ENCODE measurements around the gene KBTBD13.
"Not testable (repeated sequence)": the region's sequence is repeated elsewhere in the genome, so short reads cannot be mapped to it uniquely, and the experiment has no call there.

KBTBD13 gene

DNA sequence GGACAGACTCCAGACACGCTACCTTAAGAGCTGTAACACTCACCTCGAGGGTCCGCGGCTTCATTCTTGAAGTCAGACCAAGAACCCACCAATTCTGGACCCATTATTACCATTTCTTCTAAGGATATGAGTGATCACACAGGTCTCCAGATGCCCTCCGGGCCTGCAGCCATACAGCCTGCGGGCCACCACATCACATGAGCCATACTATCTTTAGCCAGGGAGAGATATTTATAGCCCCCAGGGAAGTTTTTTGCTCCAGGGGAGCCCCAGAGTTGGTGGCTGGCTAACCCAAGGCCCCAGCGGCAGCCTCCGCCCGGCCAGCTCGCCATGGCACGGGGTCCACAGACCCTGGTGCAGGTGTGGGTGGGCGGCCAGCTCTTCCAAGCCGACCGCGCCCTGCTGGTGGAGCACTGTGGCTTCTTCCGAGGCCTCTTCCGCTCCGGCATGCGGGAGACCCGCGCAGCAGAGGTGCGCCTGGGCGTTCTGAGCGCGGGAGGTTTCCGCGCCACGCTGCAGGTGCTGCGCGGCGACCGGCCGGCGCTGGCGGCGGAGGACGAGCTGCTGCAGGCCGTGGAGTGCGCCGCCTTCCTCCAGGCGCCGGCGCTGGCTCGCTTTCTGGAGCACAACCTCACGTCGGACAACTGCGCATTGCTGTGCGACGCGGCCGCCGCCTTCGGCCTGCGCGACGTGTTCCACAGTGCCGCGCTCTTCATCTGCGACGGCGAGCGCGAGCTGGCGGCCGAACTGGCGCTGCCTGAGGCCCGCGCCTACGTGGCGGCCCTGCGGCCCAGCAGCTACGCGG lies at the start of gene KBTBD13:
Gene KBTBD13 (plus strand): TSS at position 261 of the 805 bp plus-strand sequence. CDS start 70 bp downstream, at position 331.
- DNase-seq: no peak

DNA sequence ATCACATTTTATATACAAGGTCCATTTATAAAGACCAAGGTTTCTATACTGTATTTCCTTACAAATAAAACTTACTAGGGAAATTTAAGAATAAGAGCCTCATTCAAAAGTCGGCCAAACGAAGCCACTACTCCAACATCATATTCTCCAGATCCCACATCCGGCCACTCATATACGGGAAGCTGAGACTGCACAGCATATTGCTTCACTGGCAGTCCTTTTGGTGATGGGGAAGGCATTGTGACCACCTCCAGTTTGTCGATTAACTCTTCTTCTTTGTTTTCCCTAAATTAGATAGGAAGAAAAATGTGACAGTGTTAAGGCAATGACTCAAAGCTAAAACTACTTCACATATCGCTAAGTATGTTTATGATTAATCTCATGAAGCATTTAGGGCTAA lies 49.8 kb upstream of the KBTBD13 start:
- no peak for DNase-seq

DNA sequence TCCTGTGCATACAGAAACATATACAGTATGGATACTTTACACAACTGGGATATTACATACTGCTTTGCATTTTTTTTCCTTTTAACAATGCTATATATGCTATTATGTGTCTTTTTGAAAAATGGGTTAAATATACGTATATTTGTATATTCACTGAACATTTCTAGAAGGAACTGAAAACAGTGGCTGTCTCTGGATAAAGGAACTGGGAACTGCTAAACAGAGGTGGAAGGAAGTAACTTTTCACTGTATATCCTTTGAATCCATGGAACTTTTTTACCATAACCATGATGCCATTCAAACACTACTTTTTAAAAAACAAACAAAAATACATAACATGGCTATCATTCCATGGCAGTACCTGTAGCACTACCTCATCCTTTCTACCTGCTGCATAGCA lies 49.0 kb upstream of the KBTBD13 start:
- DNase-seq: no peak

DNA sequence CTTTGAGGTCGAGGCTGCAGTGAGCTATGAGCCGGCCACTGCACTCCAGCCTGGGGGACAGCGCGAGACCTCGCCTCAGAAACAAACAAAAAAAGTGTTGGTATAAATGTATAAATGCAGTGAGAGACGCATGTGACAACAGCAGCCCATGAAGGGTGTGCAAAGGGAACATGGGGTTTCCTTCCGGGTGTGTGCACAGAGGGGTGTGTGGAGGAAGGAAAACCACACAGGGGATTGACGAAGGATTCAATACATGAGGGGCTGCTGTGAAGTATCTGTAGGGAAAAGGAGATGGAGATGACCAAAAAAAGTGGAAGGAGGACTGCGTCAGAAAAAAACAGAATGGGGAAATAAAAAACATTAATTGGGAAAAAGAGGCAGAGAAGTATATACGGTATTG lies 48.2 kb upstream of the KBTBD13 start:
- no peak for DNase-seq

DNA sequence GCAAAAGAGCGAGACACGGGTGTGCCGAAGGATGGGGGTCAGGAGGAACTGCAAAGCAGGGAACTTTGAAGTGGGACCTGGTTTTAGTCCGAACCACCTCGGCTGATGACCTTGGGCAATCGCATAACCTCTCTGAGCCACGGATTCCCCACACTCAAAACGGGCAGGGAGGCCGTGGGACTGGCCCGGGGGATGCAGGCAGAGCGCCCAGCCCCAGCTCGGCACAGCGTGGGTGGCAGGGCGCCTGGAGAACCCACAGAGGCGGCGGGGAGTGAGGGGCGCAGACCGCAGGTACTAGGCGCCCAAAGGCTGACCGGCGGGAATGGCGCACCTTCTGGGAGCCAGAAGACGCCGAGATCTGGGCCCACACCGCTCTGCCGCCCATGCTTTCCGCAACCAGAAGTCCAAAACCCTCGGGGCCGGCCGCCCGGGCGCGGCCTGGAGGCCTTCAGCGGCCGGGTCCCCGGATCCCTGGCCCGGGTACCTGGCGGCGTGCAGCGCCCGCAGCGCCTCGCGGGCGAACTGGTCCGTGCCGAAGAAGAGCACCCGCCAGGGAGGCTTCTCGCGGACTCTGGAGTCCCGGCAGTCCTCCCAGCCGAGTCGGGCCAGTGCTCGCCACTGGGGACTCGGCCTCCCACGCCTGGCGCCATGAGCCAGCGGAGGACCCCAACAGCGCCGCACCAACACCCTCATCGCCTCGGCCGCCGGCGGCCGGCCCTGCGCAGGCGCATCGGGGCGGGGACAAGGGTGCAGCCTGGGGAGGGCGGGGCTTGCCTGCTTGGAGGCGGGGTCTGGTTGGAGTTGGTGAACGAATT lies 47.4 kb upstream of the KBTBD13 start, which contains the start of gene MTFMT:
Gene MTFMT (minus strand): TSS at position 719 of the 815 bp plus-strand sequence. CDS start 26 bp downstream, at position 693.
- DNase-seq: peak; percentile 91

DNA sequence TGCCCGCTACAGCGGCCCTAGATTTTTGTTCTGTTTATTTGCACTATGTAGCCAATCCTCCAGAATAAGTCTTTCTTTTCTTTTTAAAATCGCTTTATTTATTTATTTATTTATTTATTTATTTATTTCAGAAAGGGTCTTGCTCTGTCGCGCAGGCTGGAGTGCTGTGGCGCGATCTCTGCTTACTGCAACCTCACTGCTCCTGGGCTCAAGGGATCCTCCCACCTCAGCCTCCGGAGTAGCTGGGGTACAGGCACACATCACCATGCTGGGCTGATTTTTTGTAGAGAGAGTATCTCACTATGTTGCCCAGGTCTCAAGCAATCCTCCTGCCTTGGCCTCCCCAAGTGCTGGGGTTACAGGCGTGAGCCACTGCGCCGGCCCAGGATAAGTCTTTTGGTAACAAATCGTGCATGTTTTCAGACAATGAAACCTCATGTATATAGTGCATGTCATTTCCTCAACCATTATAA lies 46.8 kb upstream of the KBTBD13 start:
- no peak for DNase-seq

DNA sequence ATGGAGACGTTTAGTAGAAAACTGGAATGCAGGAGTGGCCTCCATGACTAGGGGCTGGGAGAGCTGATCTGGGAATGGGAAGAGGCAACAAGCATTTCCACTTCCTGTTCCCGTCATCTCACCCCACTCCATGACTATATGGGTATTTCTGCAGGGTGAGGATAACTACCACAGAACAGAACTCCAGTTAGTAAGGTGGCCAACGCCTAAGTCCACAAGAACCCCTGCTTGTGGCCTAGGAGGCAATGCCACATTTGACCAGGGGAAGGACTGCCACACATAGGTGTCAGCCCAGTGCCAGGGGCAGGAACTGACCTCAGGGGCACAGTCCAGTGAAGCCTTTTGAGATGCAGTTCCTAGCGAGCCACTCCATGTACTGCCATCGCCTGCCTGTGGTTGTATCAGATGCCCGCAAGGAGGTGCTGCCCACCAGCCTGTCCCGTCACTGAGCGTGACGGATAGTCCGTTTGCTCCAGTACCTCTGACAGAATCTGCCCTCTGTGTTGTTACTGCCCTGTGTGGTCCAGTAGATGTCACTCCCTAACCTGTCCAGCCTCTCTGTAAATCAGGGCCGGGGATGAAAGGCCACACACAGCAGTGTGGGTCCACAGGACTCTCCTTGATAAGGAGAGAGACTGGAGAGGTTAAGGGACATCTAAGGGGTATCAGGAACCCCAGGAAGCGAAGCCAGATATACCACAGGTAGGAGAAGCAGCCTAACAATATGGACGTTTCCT lies 43.6 kb upstream of the KBTBD13 start:
- DNase-seq: peak; percentile 7

DNA sequence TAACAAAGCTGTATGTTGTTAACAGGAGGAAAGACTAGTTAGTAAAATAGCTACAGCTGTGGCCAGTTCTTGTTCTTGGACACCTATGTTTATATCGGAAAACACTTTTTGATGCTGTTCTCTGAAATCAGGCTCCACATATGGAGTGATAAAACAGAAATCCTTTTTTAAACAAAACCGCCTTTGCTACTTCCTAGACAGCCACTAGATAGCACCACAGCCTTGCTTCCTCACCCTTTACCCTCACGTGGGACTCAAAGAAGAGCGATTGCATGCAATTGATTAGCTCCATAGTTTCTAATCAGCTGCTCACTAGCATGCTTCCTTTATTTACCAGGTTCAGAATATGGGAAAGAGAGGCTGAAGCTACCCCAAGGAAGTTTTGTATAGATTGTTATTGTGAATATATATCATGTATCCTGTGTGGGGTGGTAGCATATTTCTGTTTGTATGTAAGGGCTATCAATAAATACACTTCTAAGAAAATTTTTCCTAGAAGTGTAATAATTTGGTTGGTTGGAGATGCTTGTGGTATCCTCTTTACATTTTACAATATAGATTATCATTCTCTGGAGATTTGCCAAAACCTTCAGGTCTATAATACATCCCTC lies 42.8 kb upstream of the KBTBD13 start:
- DNase-seq: no peak

DNA sequence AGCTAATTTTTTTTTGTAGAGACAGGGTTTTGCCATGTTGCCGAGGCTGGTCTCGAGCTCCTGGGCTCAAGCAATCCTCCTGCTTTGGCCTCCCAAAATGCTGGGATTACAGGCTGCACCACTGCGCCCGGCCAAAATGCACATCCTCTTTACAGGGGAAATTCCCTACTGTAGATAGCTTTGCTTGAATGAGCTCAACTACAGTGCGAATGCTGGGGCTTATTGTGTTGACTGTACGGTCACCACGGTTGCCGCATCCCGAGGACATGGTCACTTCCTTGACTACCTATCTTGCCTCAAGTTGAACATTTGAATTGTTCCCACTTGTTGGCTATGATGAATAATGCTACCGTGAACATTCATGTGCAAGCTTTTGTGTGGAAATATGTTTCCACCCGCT lies 41.8 kb upstream of the KBTBD13 start:
- DNase-seq: no peak

DNA sequence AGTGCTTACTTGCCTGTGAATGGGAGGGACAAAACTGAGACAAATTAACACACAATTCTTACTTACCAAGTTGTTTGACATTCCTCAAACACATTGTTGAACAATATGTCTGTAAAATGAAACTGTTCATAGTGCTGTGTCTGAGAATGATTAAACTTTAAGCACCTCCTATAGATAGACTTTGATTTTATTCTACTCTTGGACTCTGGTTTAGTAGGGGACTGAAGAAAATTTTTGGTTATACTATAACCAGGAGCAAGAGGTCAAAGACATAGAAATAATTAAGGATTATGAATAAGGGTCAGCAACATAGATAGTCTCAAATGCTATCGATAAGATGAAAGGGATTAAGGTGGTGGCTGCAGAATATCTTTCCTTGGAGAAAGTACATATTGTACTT lies 39.2 kb upstream of the KBTBD13 start:
- no peak for DNase-seq

DNA sequence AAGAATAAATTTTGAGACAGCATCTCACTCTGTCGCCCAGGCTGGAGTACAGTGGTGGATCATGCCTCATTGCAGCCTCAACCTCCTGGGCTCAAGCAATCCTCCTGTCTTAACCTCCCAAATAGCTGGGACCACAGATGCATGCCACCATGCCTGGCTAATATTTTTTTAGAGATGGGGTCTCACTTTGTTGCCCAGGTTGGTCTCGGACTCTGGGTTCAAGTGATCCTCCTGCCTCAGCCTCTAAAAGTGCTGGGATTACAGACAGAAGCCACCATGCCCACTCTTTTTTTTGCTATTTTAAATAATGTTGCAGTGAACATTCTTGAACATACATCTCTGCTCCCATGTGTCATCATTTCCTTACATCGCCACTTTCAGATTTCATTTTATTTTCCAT lies 38.1 kb upstream of the KBTBD13 start:
- no peak for DNase-seq

DNA sequence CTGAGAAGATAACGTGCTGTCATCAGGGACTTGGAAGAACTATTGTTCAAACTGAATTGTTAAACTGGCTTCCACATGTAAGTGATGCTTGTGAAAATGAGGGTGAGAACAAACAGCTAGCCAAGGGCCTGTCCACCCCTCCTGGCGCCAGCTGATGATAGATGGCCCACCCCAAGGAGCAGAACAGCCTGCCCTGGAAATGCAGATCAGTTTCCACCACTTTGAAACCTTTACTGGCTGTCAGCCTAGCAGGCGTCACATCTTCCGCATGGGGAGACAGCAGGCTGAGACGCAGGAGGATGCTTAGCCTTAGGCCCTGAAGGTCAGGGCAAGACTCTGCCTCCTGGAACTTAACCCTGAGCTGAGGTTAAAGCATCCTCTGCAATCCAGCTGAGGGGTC lies 37.7 kb upstream of the KBTBD13 start:
- no peak for DNase-seq

DNA sequence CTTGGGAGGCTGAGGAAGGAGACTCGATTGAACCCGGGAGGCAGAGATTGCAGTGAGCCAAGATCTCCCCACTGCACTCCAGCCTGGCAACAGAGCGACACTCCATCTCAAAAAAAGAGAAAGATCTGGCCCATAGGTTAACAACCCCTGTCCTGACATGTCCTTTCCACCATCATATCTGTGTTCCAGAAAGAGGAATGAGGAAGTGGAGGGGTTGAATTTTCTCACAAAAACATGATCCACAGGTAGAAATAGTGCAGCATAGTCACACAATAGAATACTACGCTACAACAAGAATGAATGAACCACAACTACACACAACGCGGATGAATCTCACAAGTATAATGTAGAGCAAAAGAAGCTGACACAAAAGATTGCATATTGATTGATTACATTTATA lies 36.1 kb upstream of the KBTBD13 start:
- no peak for DNase-seq

DNA sequence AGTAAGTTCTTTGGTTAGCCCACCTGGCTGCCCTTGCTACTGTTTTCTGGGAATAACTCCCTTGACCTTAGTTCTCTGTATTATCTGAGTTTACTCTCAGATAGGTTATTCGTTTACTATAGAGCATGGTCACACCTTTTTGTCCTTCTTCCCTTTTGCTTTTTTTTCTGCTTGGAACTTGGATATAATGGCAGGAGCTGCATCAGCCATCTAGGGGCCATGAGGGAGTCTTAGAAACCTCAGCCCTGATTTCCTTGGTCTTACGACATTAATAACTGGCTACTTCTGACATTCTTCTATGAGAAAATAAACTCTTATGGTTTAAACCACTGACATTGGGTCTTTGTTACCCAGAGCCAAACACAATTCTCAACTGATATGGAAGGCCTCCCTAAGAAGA lies 34.8 kb upstream of the KBTBD13 start:
- no peak for DNase-seq

DNA sequence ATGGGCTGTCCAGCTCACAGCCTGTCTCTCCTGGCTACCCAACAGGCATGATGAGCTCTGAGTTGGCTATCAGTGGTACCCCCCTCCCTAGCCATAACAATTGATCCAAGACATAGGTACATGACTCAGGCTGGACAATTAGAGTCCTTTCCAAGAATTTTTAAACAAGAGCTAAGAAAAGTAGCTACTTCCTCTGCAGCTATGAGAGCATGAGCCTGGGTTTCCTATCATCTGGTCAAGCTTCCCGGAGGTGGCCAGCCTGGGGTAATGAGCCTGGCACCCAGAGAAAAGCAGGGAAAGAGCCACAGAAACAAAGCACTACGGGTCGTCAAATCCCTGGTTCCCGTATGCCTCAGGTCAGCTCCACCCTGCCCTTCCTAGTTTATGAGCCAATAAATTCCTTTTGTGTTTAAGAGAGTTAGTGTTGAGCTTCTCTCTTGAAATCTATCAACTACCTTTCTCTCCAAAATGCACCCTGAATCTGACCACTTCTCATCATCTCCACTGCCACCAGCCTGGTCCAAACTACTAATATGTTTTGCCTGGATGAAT lies 33.7 kb upstream of the KBTBD13 start:
- DNase-seq: no peak

DNA sequence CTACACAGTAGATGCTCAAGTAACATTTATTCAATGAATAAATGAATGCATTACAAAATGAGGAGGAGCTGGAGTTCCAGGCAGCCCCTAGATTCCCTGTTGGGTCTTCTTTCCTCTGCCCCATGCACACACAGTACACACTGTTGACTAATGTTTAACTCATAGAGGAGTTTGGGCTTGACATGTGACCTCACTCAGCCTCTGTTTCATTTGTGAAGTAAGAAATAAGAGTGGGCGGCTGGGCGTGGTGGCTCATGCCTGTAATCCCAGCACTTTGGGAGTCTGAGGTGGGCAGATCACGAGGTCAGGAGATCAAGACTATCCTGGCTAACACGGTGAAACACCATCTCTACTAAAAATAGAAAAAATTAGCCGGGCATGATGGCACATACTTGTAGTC lies 32.3 kb upstream of the KBTBD13 start:
- not testable (repeated sequence) for DNase-seq

DNA sequence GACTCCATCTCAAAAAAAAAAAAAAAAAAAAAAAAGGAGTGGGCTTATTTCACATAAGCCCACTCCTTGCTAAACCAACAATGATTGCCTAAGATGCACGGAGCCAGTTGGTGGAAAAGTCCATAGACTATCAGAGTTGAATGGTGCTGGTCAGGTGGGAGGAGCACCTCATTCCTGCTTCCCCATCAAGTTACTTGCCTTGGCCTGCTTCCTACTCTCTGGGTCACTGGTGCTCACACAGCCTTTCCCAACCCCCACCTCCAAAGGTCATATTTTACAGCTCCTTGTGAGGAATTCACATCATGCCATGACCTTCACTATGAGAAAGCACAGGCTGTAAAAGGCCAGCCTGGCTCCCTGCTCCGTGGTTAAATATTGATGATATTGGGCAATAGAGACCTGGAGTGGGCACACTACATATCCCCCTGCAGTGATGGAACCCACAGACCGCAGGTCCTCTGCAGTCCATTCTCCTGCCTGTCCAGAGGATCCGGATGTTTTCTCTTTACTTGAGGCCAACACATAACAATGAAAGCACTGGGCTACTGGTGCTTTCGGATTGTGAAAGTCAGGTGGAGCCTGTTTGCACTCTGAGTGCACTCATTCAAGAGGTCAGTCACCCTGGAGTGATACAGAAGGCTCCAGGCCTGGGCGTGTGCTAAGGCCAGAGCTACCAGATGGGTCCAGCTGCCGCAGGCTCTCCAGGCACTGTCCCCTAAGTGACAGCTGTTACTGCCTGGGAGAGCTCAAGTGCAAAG lies 31.6 kb upstream of the KBTBD13 start, which contains the start of gene SLC51B:
Gene SLC51B (plus strand): TSS at position 664 of the 758 bp plus-strand sequence. CDS start 4,618 bp downstream, outside the sequence.
- no peak for DNase-seq

DNA sequence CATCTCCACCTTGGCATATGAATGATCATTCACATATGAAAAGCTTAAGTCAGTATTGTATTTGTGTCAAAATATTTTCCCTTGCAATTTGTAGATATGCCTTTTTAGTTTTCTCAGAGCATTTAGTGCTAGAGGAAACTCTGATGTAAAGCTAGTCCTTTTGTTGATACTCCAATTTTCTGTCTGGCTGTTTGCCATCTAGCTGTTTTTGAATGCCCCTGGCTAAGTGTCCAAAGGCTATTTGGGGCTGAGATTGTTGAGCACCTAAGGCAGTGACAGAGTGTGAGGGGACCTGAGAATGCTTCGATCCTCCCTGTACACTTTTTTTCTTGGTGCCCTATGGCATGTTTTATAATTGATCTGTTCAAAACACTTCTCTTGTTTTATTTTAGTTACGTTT lies 28.3 kb upstream of the KBTBD13 start:
- DNase-seq: no peak

DNA sequence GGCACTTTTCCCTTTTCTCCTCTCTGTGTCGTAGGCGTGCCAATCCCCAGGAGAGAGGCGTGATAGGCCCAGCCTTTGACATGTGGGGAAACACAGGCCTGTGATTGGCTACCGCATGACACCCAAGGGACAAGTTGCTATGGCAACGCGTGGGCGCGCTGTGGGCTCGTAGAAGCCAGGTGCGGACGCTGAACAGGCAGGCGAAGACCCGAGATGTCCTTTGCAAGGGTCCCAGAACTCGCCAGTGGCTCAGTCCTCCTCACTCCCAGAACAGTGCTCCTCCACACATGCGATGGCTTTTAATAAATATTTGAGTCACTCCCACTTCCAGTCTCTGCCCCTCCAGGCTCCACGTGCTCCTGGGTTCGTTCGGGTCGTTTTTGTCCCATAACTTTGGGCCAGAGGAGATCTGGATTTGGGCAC lies 27.1 kb upstream of the KBTBD13 start:
- DNase-seq: peak; percentile 88

DNA sequence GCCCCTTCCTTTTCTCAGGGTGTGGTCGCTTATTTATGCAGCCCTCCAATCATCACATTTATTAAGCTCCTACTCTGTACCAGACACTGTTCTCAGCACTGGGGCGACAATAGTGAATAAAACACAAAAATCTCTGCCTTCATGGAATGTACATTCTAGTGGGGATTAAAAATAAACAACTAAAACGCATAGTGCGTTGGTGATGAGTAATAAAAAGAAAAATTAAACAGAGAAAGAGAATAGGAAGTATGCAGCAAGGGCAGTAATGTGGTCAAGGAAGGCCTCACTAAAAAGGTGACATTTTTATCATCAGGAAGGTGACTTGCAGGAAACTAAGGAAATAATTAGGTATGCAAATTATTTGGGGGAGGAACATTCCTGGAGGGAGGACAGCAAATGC lies 26.3 kb upstream of the KBTBD13 start:
- no peak for DNase-seq

DNA sequence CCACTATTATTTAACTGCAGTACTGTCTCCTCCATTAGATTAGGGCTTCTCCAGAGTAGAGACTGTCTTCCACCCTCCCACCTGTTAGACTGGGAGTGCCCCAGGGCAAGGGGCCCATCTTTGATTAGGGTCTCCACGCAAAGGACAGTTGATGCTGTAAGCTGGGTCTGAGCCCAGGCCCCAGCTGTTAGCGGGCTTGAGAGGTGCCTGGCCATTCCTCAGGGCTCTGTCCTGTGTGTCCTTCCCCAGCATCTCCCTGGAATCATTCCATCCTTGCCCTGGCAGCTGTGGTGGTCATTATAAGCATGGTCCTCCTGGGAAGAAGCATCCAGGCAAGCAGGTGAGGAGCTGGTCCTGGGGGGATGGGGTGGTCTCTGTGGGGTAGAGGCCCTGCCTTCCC lies 25.3 kb upstream of the KBTBD13 start:
- no peak for DNase-seq

DNA sequence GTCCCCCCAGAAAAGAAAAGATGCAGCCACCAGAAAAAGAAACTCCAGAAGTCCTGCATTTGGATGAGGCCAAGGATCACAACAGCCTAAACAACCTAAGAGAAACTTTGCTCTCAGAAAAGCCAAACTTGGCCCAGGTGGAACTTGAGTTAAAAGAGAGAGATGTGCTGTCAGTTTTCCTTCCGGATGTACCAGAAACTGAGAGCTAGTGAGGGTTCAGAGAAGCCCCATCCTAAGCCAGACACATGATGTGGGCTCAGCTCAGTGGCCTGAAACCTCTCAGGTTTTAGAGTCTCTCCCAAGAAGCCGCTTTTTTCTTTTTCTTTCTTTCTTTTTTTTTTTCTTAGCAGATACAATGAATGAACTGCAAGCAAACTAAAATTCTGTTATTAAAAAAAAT lies 23.6 kb upstream of the KBTBD13 start:
- no peak for DNase-seq

Measured in stimulated activated naive CD4-positive, alpha-beta T cell treated with Interleukin-2 at 50 U/mL for 16 hours (primary cell).